ENCODE measurements around the gene SLAMF9.

GRCh38 chr1:159992161-159992560, 38.1 kb upstream of the SLAMF9 start:
- TF ChIP-seq CTCF (IDR thresholded peaks at IDR 0.05; ENCODE audit: insufficient read depth, low read depth, low read length) (no peak), EZH2 (IDR thresholded peaks at IDR 0.05; ENCODE audit: insufficient read depth, low read length) (no peak)

All from astrocyte (in vitro differentiated cells and primary cell).